Natural killer cell (primary cell): ENCODE results near the gene SKAP1. TPM values are rescaled to one million over a fixed set of nuclear protein-coding genes. Genes with fewer than 3 reads are reported as not detected.
A peak's percentile ranks its signal among the peaks of the same experiment; 100 is the strongest.

Experiments used
- ATAC-seq, 3 donors: fragments of 150-1000 bp in 2 of 3; fragments of 200-7000 bp in 1 of 3; cut with Tn5 transposase; 1 replicate in 1 of 3; 2 replicates in 2 of 3; pipeline ENCODE4 v1.10.0; 2021; ENCODE audit warnings: mild to moderate bottlenecking in 2 of 3, moderate library complexity in 2 of 3
- DNase-seq, 2 donors: peaks; one replicate each; pipeline versions ENCODE4 v3.0.0 to v3.0.0-alpha.2; 2013 to 2021; ENCODE audit warnings: mixed read lengths in 1 of 2
- H3K27ac ChIP-seq: one replicate; pipeline ENCODE4 v1.5.1; 2013; ENCODE audit warnings: mild to moderate bottlenecking, low read length
- H3K27me3 ChIP-seq: one replicate; pipeline ENCODE4 v1.6.1; 2013; ENCODE audit warnings: low read length; ENCODE audit not compliant: control insufficient read depth, insufficient read depth
- H3K36me3 ChIP-seq: one replicate; pipeline ENCODE4 v1.6.1; 2013; ENCODE audit warnings: low read length; ENCODE audit not compliant: control insufficient read depth, insufficient read depth
- H3K4me1 ChIP-seq: one replicate; pipeline ENCODE4 v1.6.1; 2013; ENCODE audit warnings: low read length; ENCODE audit not compliant: control insufficient read depth, insufficient read depth
- H3K4me3 ChIP-seq: one replicate; pipeline ENCODE4 v1.5.1; 2013; ENCODE audit warnings: low read length
- H3K9me3 ChIP-seq: one replicate; pipeline ENCODE4 v1.6.1; 2013; ENCODE audit warnings: low read length; ENCODE audit not compliant: control insufficient read depth, insufficient read depth
- H3K27ac Mint-ChIP-seq, 2 donors: one replicate each; pipeline ENCODE4 v1.8.0; 2022; ENCODE audit warnings: mild to moderate bottlenecking in 2 of 2, mixed read lengths in 2 of 2, moderate library complexity in 1 of 2
- H3K27me3 Mint-ChIP-seq, 2 donors: one replicate each; pipeline ENCODE4 v1.8.0; 2022; ENCODE audit warnings: low read depth in 2 of 2, mixed read lengths in 2 of 2
- H3K36me3 Mint-ChIP-seq: one replicate; pipeline ENCODE4 v1.8.0; 2022; ENCODE audit warnings: mixed read lengths
- H3K4me1 Mint-ChIP-seq, 2 donors: one replicate each; pipeline ENCODE4 v1.8.0; 2022; ENCODE audit warnings: mixed read lengths in 2 of 2
- H3K4me3 Mint-ChIP-seq: one replicate; pipeline ENCODE4 v1.8.0; 2022; ENCODE audit warnings: mild to moderate bottlenecking, moderate library complexity, mixed read lengths
- H3K9me3 Mint-ChIP-seq, 2 donors: one replicate each; pipeline ENCODE4 v1.8.0; 2022; ENCODE audit warnings: mixed read lengths in 2 of 2
- WGBS: methylation state at CpG from one replicate; pipeline ENCODE4 v1.1.7; 2013; ENCODE audit warnings: missing lambda C conversion rate; ENCODE audit not compliant: insufficient coverage; 5-methylcytosine and 5-hydroxymethylcytosine counted together
- intact Hi-C: fragments of 100-400 bp; cut with micrococcal nuclease; formaldehyde crosslinking; loops from one replicate; pipeline ENCODE4 v1.14.2; 2022
- total RNA-seq, 4 donors: library from RNA; stranded (reverse); fragments of 120-200 nt in 1 of 4; gene quantifications; one replicate each; pipeline versions ENCODE4 v1.2.3 to v1.2.4, GENCODE V29; 2013 to 2022
- TF ChIP-seq, protein P1 (sequence below): fragments of 200-600 bp; IDR thresholded peaks from one replicate; pipeline ENCODE4 v1.8.0; 2022; ENCODE audit warnings: antibody characterized with exemption

Gene SKAP1
- total RNA-seq, 3 donors from 2014 or later (not counting 1 experiment from before 2014, with no cell fraction given): 168 to 227 (median 190) TPM

DNA sequence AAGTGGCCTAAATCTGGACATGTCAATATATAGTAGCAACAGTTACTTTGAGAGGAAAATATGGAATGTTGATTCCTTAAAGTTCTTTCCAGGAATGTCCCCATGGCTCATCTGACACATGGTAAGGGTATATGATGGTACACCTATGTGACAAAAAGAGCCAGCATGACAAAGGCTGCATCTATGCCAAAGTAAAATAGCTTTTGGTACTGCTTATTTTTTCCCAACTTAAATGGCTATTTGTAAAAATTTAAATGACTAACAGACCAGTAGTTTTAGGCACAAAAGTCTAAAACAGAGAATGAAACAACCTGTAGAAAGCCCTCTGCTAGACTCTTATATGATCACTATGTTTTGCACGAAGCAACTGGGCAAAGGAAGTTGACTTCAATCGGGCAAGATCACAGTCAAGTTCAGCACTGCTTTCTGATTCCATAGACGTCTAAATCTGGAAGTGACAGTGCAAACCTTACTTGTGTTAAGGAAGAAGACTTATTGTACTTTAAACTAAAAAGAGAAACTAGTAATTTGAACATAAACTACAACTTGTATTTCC lies 135.1 kb downstream of the SKAP1 start:
- ATAC-seq (peak in 2 of 3 donors; percentile 49 to 59), DNase-seq (peak in 1 of 2 donors; percentile 49)
- Mint-ChIP-seq H3K9me3 (no peaks in the 10 kb centered on the region), H3K27me3 (no peaks in the 10 kb centered on the region), H3K27ac (peak overlapping the region; percentile 92 to 94), H3K36me3 (no peaks in the 10 kb centered on the region), H3K4me1 (peaks cover 50 to 56% of the 10 kb centered on the region in 2 donors), H3K4me3 (peak overlapping the region; percentile 86)
- peak overlapping the region; percentile 23 for H3K4me3 ChIP-seq
- TF ChIP-seq, protein P1, sequence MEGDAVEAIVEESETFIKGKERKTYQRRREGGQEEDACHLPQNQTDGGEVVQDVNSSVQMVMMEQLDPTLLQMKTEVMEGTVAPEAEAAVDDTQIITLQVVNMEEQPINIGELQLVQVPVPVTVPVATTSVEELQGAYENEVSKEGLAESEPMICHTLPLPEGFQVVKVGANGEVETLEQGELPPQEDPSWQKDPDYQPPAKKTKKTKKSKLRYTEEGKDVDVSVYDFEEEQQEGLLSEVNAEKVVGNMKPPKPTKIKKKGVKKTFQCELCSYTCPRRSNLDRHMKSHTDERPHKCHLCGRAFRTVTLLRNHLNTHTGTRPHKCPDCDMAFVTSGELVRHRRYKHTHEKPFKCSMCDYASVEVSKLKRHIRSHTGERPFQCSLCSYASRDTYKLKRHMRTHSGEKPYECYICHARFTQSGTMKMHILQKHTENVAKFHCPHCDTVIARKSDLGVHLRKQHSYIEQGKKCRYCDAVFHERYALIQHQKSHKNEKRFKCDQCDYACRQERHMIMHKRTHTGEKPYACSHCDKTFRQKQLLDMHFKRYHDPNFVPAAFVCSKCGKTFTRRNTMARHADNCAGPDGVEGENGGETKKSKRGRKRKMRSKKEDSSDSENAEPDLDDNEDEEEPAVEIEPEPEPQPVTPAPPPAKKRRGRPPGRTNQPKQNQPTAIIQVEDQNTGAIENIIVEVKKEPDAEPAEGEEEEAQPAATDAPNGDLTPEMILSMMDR: no peak
- peaks cover 6% of the 10 kb centered on the region for H3K4me1 ChIP-seq
- WGBS: 2% methylated on average over 3 of the region's 3 CpGs
- no peaks in the 10 kb centered on the region for H3K9me3 ChIP-seq
- H3K27me3 ChIP-seq: no peaks in the 10 kb centered on the region
- H3K27ac ChIP-seq: peak overlapping the region; percentile 76
- intact Hi-C loops: no loop called here
- no peaks in the 10 kb centered on the region for H3K36me3 ChIP-seq

DNA sequence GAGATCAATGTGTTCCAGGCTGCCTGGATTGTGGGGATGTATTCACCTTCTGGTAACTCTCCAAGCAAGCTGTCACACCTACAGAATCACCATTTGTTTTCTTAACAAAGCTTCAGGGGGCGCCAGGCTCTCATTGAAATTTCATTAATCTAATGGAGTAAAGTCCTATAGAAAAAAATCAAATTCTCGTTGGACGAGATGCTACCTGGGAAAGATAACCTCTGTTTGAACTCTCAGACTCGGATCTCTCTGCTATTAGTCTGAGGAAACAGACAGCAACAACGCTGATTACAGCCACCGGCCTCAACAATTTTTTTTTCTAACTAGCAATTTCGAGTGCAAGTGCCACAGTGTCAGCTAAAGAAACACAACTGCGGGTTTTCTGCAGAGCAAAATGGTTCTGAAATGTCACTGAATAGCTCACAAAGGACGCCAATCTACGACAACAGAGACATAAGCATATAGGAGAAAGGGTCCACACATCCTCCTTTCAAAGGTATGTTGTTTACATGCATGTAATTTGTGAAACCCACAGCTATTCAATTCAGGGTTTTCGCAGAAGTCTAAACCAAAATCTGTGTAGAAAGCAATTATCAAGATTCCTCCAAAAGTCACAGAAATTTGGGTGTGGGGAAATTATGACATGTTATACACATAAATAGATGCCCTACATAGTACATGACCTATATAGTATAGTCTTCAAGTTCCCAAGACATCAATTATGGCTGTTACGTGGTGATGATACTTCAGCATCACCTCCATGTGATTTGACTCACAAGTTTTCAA lies 135.8 kb downstream of the SKAP1 start:
- H3K4me3 Mint-ChIP-seq: peak overlapping the region; percentile 86
- intact Hi-C loops: no loop called here
- no peaks in the 10 kb centered on the region for H3K36me3 Mint-ChIP-seq
- WGBS: 86% methylated on average over 11 of the region's 12 CpGs
- Histone ChIP-seq H3K36me3 (no peaks in the 10 kb centered on the region), H3K27me3 (no peaks in the 10 kb centered on the region), H3K27ac (peak overlapping the region; percentile 76), H3K4me3 (no peak overlapping the region), H3K9me3 (no peaks in the 10 kb centered on the region), H3K4me1 (peaks cover 6% of the 10 kb centered on the region)
- ATAC-seq (peak in 2 of 3 donors; percentile 39 to 43), DNase-seq (peak in 1 of 2 donors; percentile 22)
- TF ChIP-seq, protein P1: no peak
- H3K9me3 Mint-ChIP-seq: no peaks in the 10 kb centered on the region
- H3K27me3 Mint-ChIP-seq: no peaks in the 10 kb centered on the region
- peak overlapping the region; percentile 92 to 94 for H3K27ac Mint-ChIP-seq
- peaks cover 43 to 50% of the 10 kb centered on the region in 2 donors for H3K4me1 Mint-ChIP-seq

DNA sequence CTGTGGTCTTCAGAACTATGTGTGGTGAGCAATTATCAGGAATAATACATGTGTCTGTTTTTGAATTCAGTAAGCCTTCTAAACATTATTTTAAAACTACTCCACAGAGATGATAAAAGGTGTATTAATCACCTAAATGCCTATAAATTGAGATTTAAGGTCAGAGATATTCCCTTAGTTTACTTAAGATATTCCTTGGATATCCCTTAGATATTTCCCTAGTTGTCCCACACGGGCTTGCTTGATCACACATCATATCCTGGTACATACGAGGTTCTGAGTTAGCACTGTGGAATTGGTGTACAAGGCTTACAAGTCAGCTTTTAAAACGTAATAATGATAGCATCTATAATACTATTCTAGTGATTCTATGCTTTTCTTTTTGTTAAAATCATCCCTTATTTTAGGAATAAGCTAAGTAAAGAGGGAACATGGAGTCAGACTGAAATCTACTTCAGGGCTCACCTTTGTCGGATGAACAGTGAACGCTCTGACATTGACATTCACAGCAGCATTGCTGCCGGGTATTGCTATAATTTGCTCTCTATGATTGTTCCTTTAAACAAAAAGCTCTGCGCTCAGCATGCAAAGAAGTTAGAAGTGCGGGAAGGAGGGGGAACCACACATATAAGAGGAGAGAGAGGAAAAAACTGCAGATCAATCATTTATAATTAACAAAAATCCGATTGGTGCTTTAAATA lies 136.5 kb downstream of the SKAP1 start:
- H3K36me3 ChIP-seq: no peaks in the 10 kb centered on the region
- H3K27ac Mint-ChIP-seq: peak overlapping the region; percentile 92 to 94
- no peaks in the 10 kb centered on the region for H3K27me3 Mint-ChIP-seq
- ATAC-seq (no peak), DNase-seq (no peak)
- H3K36me3 Mint-ChIP-seq: no peaks in the 10 kb centered on the region
- peak overlapping the region; percentile 2 for H3K4me3 Mint-ChIP-seq
- H3K9me3 ChIP-seq: no peaks in the 10 kb centered on the region
- H3K4me1 Mint-ChIP-seq: peaks cover 40 to 42% of the 10 kb centered on the region in 2 donors
- intact Hi-C loops: no loop called here
- WGBS: 98% methylated on average over 5 of the region's 9 CpGs
- peak overlapping the region; percentile 76 for H3K27ac ChIP-seq
- H3K27me3 ChIP-seq: no peaks in the 10 kb centered on the region
- H3K9me3 Mint-ChIP-seq: no peaks in the 10 kb centered on the region
- TF ChIP-seq, protein P1: no peak
- no peak overlapping the region for H3K4me3 ChIP-seq
- H3K4me1 ChIP-seq: peaks cover 6% of the 10 kb centered on the region
